Lower leg skin (tissue), 3 donors: ENCODE results near the gene ADSS1.

Source experiments
- POLR2A ChIP-seq, 2 donors: fragments of 450-650 bp; IDR thresholded peaks; one replicate each; pipeline ENCODE4 v1.6.1; 2016 to 2017; ENCODE audit warnings: antibody characterized with exemption in 2 of 2, mild to moderate bottlenecking in 1 of 2, moderate library complexity in 1 of 2
- TF ChIP-seq, protein P1 (sequence below), 3 donors: fragments of 450-650 bp; IDR thresholded peaks; one replicate each; pipeline ENCODE4 v1.5.1; 2016; ENCODE audit warnings: antibody characterized with exemption in 3 of 3, mild to moderate bottlenecking in 3 of 3, moderate library complexity in 2 of 3

DNA sequence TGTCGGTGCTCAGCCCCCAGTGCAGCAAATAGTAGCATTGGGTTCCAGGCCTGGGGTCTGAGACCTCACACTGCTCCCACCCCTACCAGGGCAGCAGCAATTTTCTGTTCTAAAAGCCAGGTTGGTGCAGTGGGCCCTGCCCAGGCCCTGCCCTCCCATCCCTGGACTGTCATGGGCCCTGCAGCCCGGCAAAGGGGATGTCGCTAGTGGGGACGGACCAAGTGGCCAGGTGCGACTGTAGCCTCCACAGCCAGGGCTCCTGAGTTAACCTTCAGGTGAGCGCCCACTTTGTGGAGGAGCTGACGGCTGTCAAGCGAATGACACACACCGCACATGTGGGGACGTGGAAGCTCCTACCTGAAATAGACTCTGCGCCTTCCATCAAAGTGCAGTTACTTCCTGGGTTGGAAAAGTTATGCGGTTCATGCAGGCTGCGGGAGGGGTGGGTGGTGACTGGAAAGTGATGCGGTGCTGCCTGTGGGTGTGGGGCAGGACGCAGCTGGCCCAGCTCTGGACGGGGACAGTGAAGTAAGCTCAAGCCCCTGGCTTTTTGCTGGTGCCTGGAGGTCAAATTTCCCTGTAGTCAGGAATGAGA lies 33.1 kb upstream of the ADSS1 start:
- TF ChIP-seq POLR2A (IDR thresholded peaks at IDR 0.05), result no peak
- TF ChIP-seq, protein P1, sequence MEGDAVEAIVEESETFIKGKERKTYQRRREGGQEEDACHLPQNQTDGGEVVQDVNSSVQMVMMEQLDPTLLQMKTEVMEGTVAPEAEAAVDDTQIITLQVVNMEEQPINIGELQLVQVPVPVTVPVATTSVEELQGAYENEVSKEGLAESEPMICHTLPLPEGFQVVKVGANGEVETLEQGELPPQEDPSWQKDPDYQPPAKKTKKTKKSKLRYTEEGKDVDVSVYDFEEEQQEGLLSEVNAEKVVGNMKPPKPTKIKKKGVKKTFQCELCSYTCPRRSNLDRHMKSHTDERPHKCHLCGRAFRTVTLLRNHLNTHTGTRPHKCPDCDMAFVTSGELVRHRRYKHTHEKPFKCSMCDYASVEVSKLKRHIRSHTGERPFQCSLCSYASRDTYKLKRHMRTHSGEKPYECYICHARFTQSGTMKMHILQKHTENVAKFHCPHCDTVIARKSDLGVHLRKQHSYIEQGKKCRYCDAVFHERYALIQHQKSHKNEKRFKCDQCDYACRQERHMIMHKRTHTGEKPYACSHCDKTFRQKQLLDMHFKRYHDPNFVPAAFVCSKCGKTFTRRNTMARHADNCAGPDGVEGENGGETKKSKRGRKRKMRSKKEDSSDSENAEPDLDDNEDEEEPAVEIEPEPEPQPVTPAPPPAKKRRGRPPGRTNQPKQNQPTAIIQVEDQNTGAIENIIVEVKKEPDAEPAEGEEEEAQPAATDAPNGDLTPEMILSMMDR (IDR thresholded peaks at IDR 0.05), result no peak
